PC-3 (cell line): ENCODE measurements around the gene SSBP2. TPM values are rescaled to one million over a fixed set of nuclear protein-coding genes. Genes with fewer than 3 reads are reported as not detected.

Experiments
- ATAC-seq: fragments of 200-7000 bp; cut with Tn5 transposase; 2 replicates; pipeline ENCODE4 v1.9.1; 2020; ENCODE audit warnings: mild to moderate bottlenecking, moderate library complexity
- BruUV-seq: library from RNA; stranded (reverse); fragments of 400-500 nt; replicated peaks from 2 replicates; lab custom pipeline; 2021; lab: Mats Ljungman, UMichigan
- CTCF ChIA-PET: fragments of 300-600 bp; sonication (Branson Sonifier 250); formaldehyde crosslinking; loops from one replicate; lab custom pipeline; 2022; ENCODE audit warnings: antibody characterized with exemption; lab: Charles Lee
- POLR2A ChIA-PET: fragments of 300-600 bp; sonication (Branson Sonifier 250); formaldehyde crosslinking; loops from one replicate; lab custom pipeline; 2022; ENCODE audit warnings: antibody characterized with exemption; ENCODE audit not compliant: unreplicated experiment; lab: Charles Lee
- DNase-seq: peaks from one replicate; pipeline ENCODE4 v3.0.0-alpha.2; 2015
- H2AFZ ChIP-seq: fragments of 300-600 bp; sonication (generic); 2 replicates; pipeline ENCODE4 v1.6.0; 2016; ENCODE audit warnings: antibody characterized with exemption, low read length
- H3F3A ChIP-seq: fragments of 300-600 bp; sonication (generic); one replicate; pipeline ENCODE4 v1.6.0; 2017; ENCODE audit warnings: antibody characterized with exemption, low read length, control low read depth, mild to moderate bottlenecking; ENCODE audit not compliant: unreplicated experiment
- H3K27ac ChIP-seq: fragments of 300-600 bp; sonication (generic); 2 replicates; pipeline ENCODE4 v1.5.1; 2016; ENCODE audit warnings: mild to moderate bottlenecking, low read length
- H3K27me3 ChIP-seq: fragments of 300-600 bp; sonication (generic); 2 replicates; pipeline ENCODE4 v1.6.1; 2016; ENCODE audit warnings: low read length, mixed read lengths
- H3K36me3 ChIP-seq: fragments of 300-600 bp; sonication (generic); 2 replicates; pipeline ENCODE4 v1.6.1; 2016; ENCODE audit warnings: low read depth, mixed run types, low read length, mixed read lengths
- H3K4me1 ChIP-seq: fragments of 300-600 bp; sonication (generic); 2 replicates; pipeline ENCODE4 v1.5.1; 2016; ENCODE audit warnings: low read length; ENCODE audit not compliant: insufficient read depth
- H3K4me2 ChIP-seq: fragments of 300-600 bp; sonication (generic); 2 replicates; pipeline ENCODE4 v1.6.0; 2016; ENCODE audit warnings: low read length
- H3K4me3 ChIP-seq: fragments of 300-600 bp; sonication (generic); 2 replicates; pipeline ENCODE4 v1.5.1; 2016; ENCODE audit warnings: mild to moderate bottlenecking, low read length, mixed read lengths
- H3K79me2 ChIP-seq: fragments of 300-600 bp; sonication (generic); 2 replicates; pipeline ENCODE4 v1.6.1; 2017; ENCODE audit warnings: low read length, mixed read lengths
- H3K9ac ChIP-seq: fragments of 300-600 bp; sonication (generic); 2 replicates; pipeline ENCODE4 v1.6.0; 2016; ENCODE audit warnings: mild to moderate bottlenecking, low read length
- H3K9me2 ChIP-seq: fragments of 300-600 bp; sonication (generic); replicated peaks from 2 replicates; pipeline ENCODE4 v1.6.1; 2016; ENCODE audit warnings: mixed run types, low read length, mixed read lengths
- H3K9me3 ChIP-seq: fragments of 300-600 bp; sonication (generic); 2 replicates; pipeline ENCODE4 v1.6.1; 2016; ENCODE audit warnings: low read length, mixed read lengths
- H4K20me1 ChIP-seq: fragments of 300-600 bp; sonication (generic); 2 replicates; pipeline ENCODE4 v1.6.1; 2016; ENCODE audit warnings: low read length, mixed read lengths
- CTCF ChIP-seq: fragments of 300-600 bp; sonication (generic); conservative IDR thresholded peaks from 2 replicates; pipeline ENCODE4 v1.5.1; 2017; ENCODE audit warnings: antibody characterized with exemption, low read depth, mild to moderate bottlenecking, low read length
- EZH2 ChIP-seq: fragments of 300-600 bp; sonication (generic); IDR thresholded peaks from one replicate; pipeline ENCODE4 v1.6.1; 2017; ENCODE audit warnings: antibody characterized with exemption, mild to moderate bottlenecking, low read length; ENCODE audit not compliant: unreplicated experiment
- EZH2phosphoT487 ChIP-seq: fragments of 300-600 bp; sonication (generic); IDR thresholded peaks from 2 replicates; pipeline ENCODE4 v1.6.1; 2018; ENCODE audit warnings: mild to moderate bottlenecking, antibody characterized with exemption, low read length, borderline replicate concordance
- intact Hi-C: fragments of 100-400 bp; cut with micrococcal nuclease; formaldehyde crosslinking; loops from 2 replicates; pipeline ENCODE4 v1.9.0; 2023
- total RNA-seq: library from RNA; depleted of rRNA; stranded (reverse); fragments of >200 nt; gene quantifications from 2 replicates; pipeline ENCODE4 v1.2.3, GENCODE V29; 2014

SSBP2 gene
- total RNA-seq, 1 experiment from 2014 or later: 5.8 TPM

- ChIA-PET CTCF (no interaction called here), POLR2A (no interaction called here)
- Histone ChIP-seq H3K27me3 (no peaks in the 10 kb centered on the region), H3K4me1 (no peaks in the 10 kb centered on the region), H3K9me3 (no peaks in the 10 kb centered on the region), H3K4me2 (no peak overlapping the region), H3K9me2 (no peaks in the 10 kb centered on the region), H3K79me2 (no peaks in the 10 kb centered on the region), H3K27ac (no peak overlapping the region), H4K20me1 (no peaks in the 10 kb centered on the region), H3K9ac (no peak overlapping the region), H3K36me3 (no peaks in the 10 kb centered on the region), H2AFZ (no peak overlapping the region), H3K4me3 (no peak overlapping the region), H3F3A (no peaks in the 10 kb centered on the region)
- intact Hi-C loops: no loop called here
- TF ChIP-seq EZH2: no peak
- no peak for TF ChIP-seq CTCF
- TF ChIP-seq EZH2phosphoT487: no peak
- ATAC-seq (no peak), DNase-seq (no peak)
- BruUV-seq: no TSS peak
Observed at GRCh38 chr5:81401266-81401665, 349.6 kb downstream of the SSBP2 start.

- Histone ChIP-seq H3K9me3 (no peaks in the 10 kb centered on the region), H3K4me2 (no peak overlapping the region), H3K27ac (no peak overlapping the region), H3K9ac (no peak overlapping the region), H3K36me3 (no peaks in the 10 kb centered on the region), H3K4me1 (no peaks in the 10 kb centered on the region), H3K79me2 (no peaks in the 10 kb centered on the region), H2AFZ (no peak overlapping the region), H3F3A (no peaks in the 10 kb centered on the region), H3K27me3 (no peaks in the 10 kb centered on the region), H4K20me1 (no peaks in the 10 kb centered on the region), H3K4me3 (no peak overlapping the region), H3K9me2 (no peaks in the 10 kb centered on the region)
- CTCF ChIA-PET: no interaction called here
- intact Hi-C loops: no loop called here
- no TSS peak for BruUV-seq
- no peak for DNase-seq
- ATAC-seq: no peak
- TF ChIP-seq EZH2 (no peak), EZH2phosphoT487 (no peak), CTCF (no peak)
- POLR2A ChIA-PET: no interaction called here
Observed at GRCh38 chr5:81400375-81400774, 350.5 kb downstream of the SSBP2 start.

DNA sequence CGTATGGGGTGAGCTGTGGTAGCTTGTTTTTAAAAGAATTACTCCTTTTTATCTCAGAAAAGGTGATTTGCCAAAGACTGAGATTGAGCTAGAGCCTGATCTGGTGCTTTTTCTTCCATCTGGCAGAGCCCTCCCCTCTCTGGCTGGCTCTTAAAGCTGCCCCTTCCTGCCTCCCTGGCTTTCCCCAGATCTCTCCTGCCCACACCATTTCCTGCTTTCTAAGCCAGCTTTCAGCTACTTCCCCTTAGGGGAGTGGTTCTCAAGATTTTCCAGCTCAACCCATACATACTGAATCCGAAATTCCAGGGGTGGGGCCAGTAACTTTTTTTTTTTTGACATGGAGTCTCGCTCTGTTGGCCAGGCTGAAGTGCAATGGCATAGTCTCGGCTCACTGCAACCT lies 352.2 kb downstream of the SSBP2 start:
- no peaks in the 10 kb centered on the region for H3K9me3 ChIP-seq
- H3F3A ChIP-seq: no peaks in the 10 kb centered on the region
- H3K4me3 ChIP-seq: no peak overlapping the region
- TF ChIP-seq EZH2phosphoT487 (no peak), EZH2 (no peak), CTCF (no peak)
- no peak overlapping the region for H3K4me2 ChIP-seq
- no peak overlapping the region for H2AFZ ChIP-seq
- no peaks in the 10 kb centered on the region for H3K4me1 ChIP-seq
- no peak overlapping the region for H3K9ac ChIP-seq
- POLR2A ChIA-PET: interaction anchor here (0.7 kb wide), 1 partner anchor 391 kb away, joined by 10 read pairs; no protein-coding TSS in a partner anchor
- no peak for DNase-seq
- BruUV-seq: no TSS peak
- CTCF ChIA-PET: interaction anchor here (0.6 kb wide), 1 partner anchor 18 kb away, joined by 4 read pairs; no protein-coding TSS in a partner anchor
- no peaks in the 10 kb centered on the region for H3K36me3 ChIP-seq
- H3K27me3 ChIP-seq: no peaks in the 10 kb centered on the region
- intact Hi-C loops: no loop called here
- H4K20me1 ChIP-seq: no peaks in the 10 kb centered on the region
- no peak for ATAC-seq
- H3K79me2 ChIP-seq: no peaks in the 10 kb centered on the region
- no peaks in the 10 kb centered on the region for H3K9me2 ChIP-seq
- H3K27ac ChIP-seq: no peak overlapping the region
